ENCODE measurements around the gene CNP.

The CNP gene

DNA sequence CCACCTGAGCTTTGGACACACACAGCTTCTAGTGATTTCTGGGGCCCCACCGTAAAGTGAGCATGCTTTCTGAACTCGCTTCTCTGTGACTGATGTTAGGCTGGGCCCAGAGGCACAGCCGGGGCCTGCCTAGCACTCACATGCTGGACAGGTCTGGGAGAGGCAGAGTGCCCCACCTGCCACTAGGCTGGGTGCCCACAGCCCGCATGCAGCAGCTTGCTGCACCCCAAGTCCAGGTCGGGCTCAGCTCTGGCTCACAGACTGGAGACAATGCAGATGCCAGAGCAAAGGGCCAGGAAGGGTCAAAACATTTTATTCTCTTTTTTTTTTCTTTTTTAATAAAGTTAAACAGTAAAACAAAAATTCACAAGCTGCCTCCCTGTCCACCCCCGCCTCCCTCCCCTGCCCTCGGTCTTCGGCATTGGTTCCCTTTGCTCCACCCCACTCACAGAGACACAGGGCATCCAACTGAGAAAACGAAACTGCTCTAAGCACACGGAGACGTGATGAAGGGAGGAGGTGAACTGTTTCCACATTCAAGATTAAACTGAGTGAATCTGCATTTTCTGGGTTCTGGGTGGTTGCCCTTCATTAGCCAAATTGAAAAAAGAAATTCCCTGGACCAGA lies 9.7 kb downstream of the CNP start:
- TF ChIP-seq, protein P1, sequence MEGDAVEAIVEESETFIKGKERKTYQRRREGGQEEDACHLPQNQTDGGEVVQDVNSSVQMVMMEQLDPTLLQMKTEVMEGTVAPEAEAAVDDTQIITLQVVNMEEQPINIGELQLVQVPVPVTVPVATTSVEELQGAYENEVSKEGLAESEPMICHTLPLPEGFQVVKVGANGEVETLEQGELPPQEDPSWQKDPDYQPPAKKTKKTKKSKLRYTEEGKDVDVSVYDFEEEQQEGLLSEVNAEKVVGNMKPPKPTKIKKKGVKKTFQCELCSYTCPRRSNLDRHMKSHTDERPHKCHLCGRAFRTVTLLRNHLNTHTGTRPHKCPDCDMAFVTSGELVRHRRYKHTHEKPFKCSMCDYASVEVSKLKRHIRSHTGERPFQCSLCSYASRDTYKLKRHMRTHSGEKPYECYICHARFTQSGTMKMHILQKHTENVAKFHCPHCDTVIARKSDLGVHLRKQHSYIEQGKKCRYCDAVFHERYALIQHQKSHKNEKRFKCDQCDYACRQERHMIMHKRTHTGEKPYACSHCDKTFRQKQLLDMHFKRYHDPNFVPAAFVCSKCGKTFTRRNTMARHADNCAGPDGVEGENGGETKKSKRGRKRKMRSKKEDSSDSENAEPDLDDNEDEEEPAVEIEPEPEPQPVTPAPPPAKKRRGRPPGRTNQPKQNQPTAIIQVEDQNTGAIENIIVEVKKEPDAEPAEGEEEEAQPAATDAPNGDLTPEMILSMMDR (conservative IDR thresholded peaks at IDR 0.05; ENCODE audit: low read depth), result no peak
- peak overlapping the region; percentile 56 for H3K27ac ChIP-seq
- ChIA-PET CTCF (interaction anchor here (0.6 kb wide), 2 partner anchors 720 to 1349 kb away, joined by 6 read pairs; no protein-coding TSS in a partner anchor), POLR2A (ENCODE audit: low non-redundant PET) (interaction anchor here (0.8 kb wide), 1 partner anchor 9 kb away, joined by 3 read pairs; no protein-coding TSS in a partner anchor)
- DNase-seq (ENCODE audit: low spot score), result no peak

DNA sequence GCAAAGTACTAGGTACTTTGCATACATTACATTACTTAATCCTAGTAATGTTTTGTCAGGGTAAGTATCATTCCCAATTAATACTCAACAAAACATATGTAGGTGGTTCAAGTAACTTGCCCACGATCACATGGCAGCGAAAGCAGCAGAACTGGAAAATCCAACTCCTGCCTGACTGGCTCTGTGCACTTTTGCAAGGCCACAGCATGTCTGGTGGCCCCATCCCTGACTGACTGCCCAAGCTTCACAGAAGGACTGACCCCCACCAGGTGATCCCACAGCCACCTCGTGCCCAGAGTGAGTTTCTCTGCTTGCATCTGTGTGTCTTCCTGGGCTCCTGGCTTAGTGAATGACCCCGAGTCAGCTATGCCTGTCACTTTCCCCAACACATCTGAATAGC lies 11.4 kb downstream of the CNP start:
- DNase-seq (ENCODE audit: low spot score), result no peak
- CTCF ChIA-PET, result no interaction called here
- peak overlapping the region; percentile 49 for H3K27ac ChIP-seq
- POLR2A ChIA-PET (ENCODE audit: low non-redundant PET), result no interaction called here
- TF ChIP-seq, protein P1 (conservative IDR thresholded peaks at IDR 0.05; ENCODE audit: low read depth), result no peak

- ChIA-PET CTCF (interaction anchor here (0.5 to 1.1 kb wide), 3 partner anchors 19 to 178 kb away, joined by 4 to 5 read pairs (median 4); no protein-coding TSS in a partner anchor), POLR2A (ENCODE audit: low non-redundant PET) (interaction anchor here (0.6 kb wide), 1 partner anchor 16 kb away, joined by 4 read pairs; no protein-coding TSS in a partner anchor)
- no peak for DNase-seq (ENCODE audit: low spot score)
- H3K27ac ChIP-seq, result no peak overlapping the region; the same call in 1 of the 2 replicates
- TF ChIP-seq, protein P1 (conservative IDR thresholded peaks at IDR 0.05; ENCODE audit: low read depth), result no peak
These were observed 15.6 kb downstream of the CNP start for GRCh38 chr17:41982026-41982760.

- TF ChIP-seq, protein P1 (conservative IDR thresholded peaks at IDR 0.05; ENCODE audit: low read depth), result no peak
- no peak for DNase-seq (ENCODE audit: low spot score)
- CTCF ChIA-PET, result interaction anchor here (0.8 kb wide), 1 partner anchor 21 kb away, joined by 5 read pairs; no protein-coding TSS in a partner anchor
- POLR2A ChIA-PET (ENCODE audit: low non-redundant PET), result no interaction called here
- no peak overlapping the region for H3K27ac ChIP-seq
These were observed 17.9 kb downstream of the CNP start for GRCh38 chr17:41984454-41984853.

DNA sequence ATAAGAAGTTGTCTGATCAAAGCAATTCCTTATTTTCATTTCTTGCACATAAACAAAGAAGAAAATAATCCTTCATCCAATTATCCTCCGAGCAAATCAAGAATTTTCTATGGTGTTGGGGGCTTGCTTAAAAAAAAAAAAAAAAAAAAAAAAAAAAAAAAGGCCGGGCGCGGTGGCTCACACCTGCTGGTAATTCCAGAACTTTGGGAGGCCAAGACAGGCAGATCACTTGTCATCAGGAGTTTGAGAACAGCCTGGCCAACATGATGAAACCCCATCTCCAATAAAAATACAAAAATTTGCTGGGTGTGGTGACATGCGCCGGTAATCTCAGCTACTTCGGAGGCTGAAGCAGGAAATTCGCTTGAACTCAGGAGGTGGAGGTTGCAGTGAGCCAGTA lies 19.3 kb downstream of the CNP start:
- TF ChIP-seq, protein P1 (conservative IDR thresholded peaks at IDR 0.05; ENCODE audit: low read depth), result no peak
- no peak for DNase-seq (ENCODE audit: low spot score)
- CTCF ChIA-PET, result interaction anchor here (0.6 to 0.9 kb wide), 3 partner anchors 9 to 290 kb away, joined by 3 to 4 read pairs (median 3); partner anchors contain the start of gene NKIRAS2
- POLR2A ChIA-PET (ENCODE audit: low non-redundant PET), result interaction anchor here (0.6 kb wide), 1 partner anchor 613 kb away, joined by 3 read pairs; no protein-coding TSS in a partner anchor
- no peak overlapping the region for H3K27ac ChIP-seq

DNA sequence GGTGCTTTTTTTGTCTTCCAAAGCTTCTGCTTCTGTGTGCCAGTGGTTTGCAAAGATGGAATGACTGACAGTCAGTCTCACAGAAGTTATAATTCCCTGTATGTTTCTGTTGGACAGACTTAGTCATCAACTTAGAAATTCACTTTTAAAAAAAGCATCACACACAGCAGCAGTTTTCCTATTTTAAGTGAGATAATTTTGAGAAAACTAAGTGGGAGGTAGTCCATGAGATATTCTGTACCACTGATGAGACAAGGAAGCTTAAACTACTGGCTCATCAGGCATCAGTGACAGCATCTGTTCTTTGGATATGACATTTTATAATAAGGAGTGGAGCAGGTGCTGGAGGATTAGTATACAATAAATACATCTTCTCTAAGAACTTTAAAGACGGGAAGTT lies 20.0 kb downstream of the CNP start:
- CTCF ChIA-PET, result interaction anchor here (0.7 kb wide), 1 partner anchor 38 kb away, joined by 4 read pairs; no protein-coding TSS in a partner anchor
- H3K27ac ChIP-seq, result no peak overlapping the region
- DNase-seq (ENCODE audit: low spot score), result no peak
- POLR2A ChIA-PET (ENCODE audit: low non-redundant PET), result interaction anchor here (0.5 kb wide), 1 partner anchor 23 kb away, joined by 4 read pairs; no protein-coding TSS in a partner anchor
- TF ChIP-seq, protein P1 (conservative IDR thresholded peaks at IDR 0.05; ENCODE audit: low read depth), result no peak

Measured in RWPE1 (cell line).